ENCODE data around the gene POLDIP2. TPM values are rescaled to one million over a fixed set of nuclear protein-coding genes. Genes with fewer than 3 reads are reported as not detected.

The POLDIP2 gene
- total RNA-seq, 1 donor from 2014 or later: 79.1 TPM

GRCh38 chr17:28372203-28372944 is 15.0 kb upstream of the POLDIP2 start:
- Histone ChIP-seq H3K27ac (ENCODE audit: low read depth, low read length) (no peak overlapping the region), H3K36me3 (ENCODE audit: insufficient read depth, low read length) (no peaks in the 10 kb centered on the region), H3K4me3 (ENCODE audit: insufficient read depth, low read depth, low read length) (peak overlapping the region; percentile 73), H3K4me1 (ENCODE audit: insufficient read depth, low read length) (peaks cover 21% of the 10 kb centered on the region), H4K20me1 (ENCODE audit: insufficient read depth, low read length) (peaks cover 36% of the 10 kb centered on the region), H3K27me3 (ENCODE audit: insufficient read depth, low read length) (no peaks in the 10 kb centered on the region), H2AFZ (ENCODE audit: low read depth, low read length) (peak overlapping the region; percentile 84), H3K79me2 (ENCODE audit: insufficient read depth, low read length) (peaks cover 12% of the 10 kb centered on the region), H3K9me3 (ENCODE audit: insufficient read depth, low read depth, low read length) (no peaks in the 10 kb centered on the region), H3K9ac (ENCODE audit: low read length) (peak overlapping the region; percentile 77), H3K4me2 (ENCODE audit: low read length) (peak overlapping the region; percentile 100)
- Mint-ChIP-seq H3K4me1 (ENCODE audit: low read depth, unreplicated experiment) (peaks cover 15% of the 10 kb centered on the region), H3K4me3 (ENCODE audit: unreplicated experiment) (peak overlapping the region; percentile 81), H3K27ac (ENCODE audit: unreplicated experiment) (no peak overlapping the region), H3K36me3 (ENCODE audit: low read depth, unreplicated experiment) (peaks cover 7% of the 10 kb centered on the region), H3K27me3 (ENCODE audit: low read depth, unreplicated experiment) (peaks cover 16% of the 10 kb centered on the region), H3K9me3 (ENCODE audit: unreplicated experiment) (no peaks in the 10 kb centered on the region)
- no peak for FAIRE-seq
- TF ChIP-seq CTCF (IDR thresholded peaks at IDR 0.05; ENCODE audit: insufficient read depth, low read depth, low read length) (no peak), EZH2 (IDR thresholded peaks at IDR 0.05; ENCODE audit: insufficient read depth, low read length) (no peak)
- DNase-seq (ENCODE audit: low read depth): peak; percentile 38

- Histone ChIP-seq H3K4me2 (ENCODE audit: low read length) (peak within 1 kb of the TSS; percentile 100), H3K9me3 (ENCODE audit: insufficient read depth, low read depth, low read length) (no peaks in the 10 kb centered on the region), H3K36me3 (ENCODE audit: insufficient read depth, low read length) (no peaks in the 10 kb centered on the region), H3K79me2 (ENCODE audit: insufficient read depth, low read length) (peaks cover 12% of the 10 kb centered on the region), H3K4me1 (ENCODE audit: insufficient read depth, low read length) (peaks cover 21% of the 10 kb centered on the region), H4K20me1 (ENCODE audit: insufficient read depth, low read length) (peaks cover 33% of the 10 kb centered on the region), H3K4me3 (ENCODE audit: insufficient read depth, low read depth, low read length) (peak within 1 kb of the TSS; percentile 73), H3K9ac (ENCODE audit: low read length) (peak within 1 kb of the TSS; percentile 77), H3K27ac (ENCODE audit: low read depth, low read length) (no peak within 1 kb of the TSS), H3K27me3 (ENCODE audit: insufficient read depth, low read length) (no peaks in the 10 kb centered on the region), H2AFZ (ENCODE audit: low read depth, low read length) (peak within 1 kb of the TSS; percentile 84)
- H3K36me3 Mint-ChIP-seq (ENCODE audit: low read depth, unreplicated experiment): peaks cover 7% of the 10 kb centered on the region
- peaks cover 14% of the 10 kb centered on the region for H3K27me3 Mint-ChIP-seq (ENCODE audit: low read depth, unreplicated experiment)
- H3K9me3 Mint-ChIP-seq (ENCODE audit: unreplicated experiment): no peaks in the 10 kb centered on the region
- peak within 1 kb of the TSS; percentile 85 for H3K4me3 Mint-ChIP-seq (ENCODE audit: unreplicated experiment)
- TF ChIP-seq EZH2 (IDR thresholded peaks at IDR 0.05; ENCODE audit: insufficient read depth, low read length) (no peak), CTCF (IDR thresholded peaks at IDR 0.05; ENCODE audit: insufficient read depth, low read depth, low read length) (no peak)
- H3K27ac Mint-ChIP-seq (ENCODE audit: unreplicated experiment): peak within 1 kb of the TSS; percentile 93
- DNase-seq (ENCODE audit: low read depth) (peak; percentile 81), FAIRE-seq (no peak)
- peaks cover 15% of the 10 kb centered on the region for H3K4me1 Mint-ChIP-seq (ENCODE audit: low read depth, unreplicated experiment)
Observed at GRCh38 chr17:28371245-28372202, 14.2 kb upstream of the POLDIP2 start, which contains the start of gene SARM1. SARM1 (plus strand) TSS chr17:28371694; CDS start chr17:28372033, 339 bp downstream.
